H1 (cell line): ENCODE measurements around the gene OPN1SW. TPM values are rescaled to one million over a fixed set of nuclear protein-coding genes. Genes with fewer than 3 reads are reported as not detected.

Source experiments
- CTCF ChIA-PET: fragments of 300-600 bp; sonication (Branson Sonifier 250); formaldehyde crosslinking; loops from one replicate; lab custom pipeline; 2021; ENCODE audit not compliant: partially characterized antibody; lab: Charles Lee
- POLR2A ChIA-PET: fragments of 300-600 bp; sonication (Branson Sonifier 250); formaldehyde crosslinking; loops from one replicate; lab custom pipeline; 2021; ENCODE audit warnings: inconsistent platforms; ENCODE audit not compliant: partially characterized antibody; lab: Charles Lee
- DNase-seq, 2 experiments: peaks; one replicate each; pipeline versions ENCODE4 v3.0.0 to v3.0.0-alpha.2; 2010 to 2022; ENCODE audit warnings: low spot score in 2 of 2, low read depth in 1 of 2, mixed read lengths in 1 of 2
- FAIRE-seq: peaks from 2 replicates; lab custom pipeline; 2011; peaks lifted over from hg19 to GRCh38; lab: Jason Lieb, UNC
- H2AFZ ChIP-seq: 2 replicates; pipeline ENCODE4 v1.8.1; 2012; ENCODE audit warnings: low read length, inconsistent platforms
- H2AK5ac ChIP-seq: 2 replicates; pipeline ENCODE4 v1.6.1; 2013; ENCODE audit warnings: low read depth, low read length
- H2BK120ac ChIP-seq: replicated peaks from 2 replicates; pipeline ENCODE3; 2013; ENCODE audit warnings: low read depth, low read length, inconsistent platforms
- H2BK12ac ChIP-seq: 2 replicates; pipeline ENCODE4 v1.6.1; 2013; ENCODE audit warnings: low read depth, low read length
- H2BK15ac ChIP-seq: 2 replicates; pipeline ENCODE4 v1.6.1; 2013; ENCODE audit warnings: low read length
- H2BK20ac ChIP-seq: 2 replicates; pipeline ENCODE4 v1.6.1; 2013; ENCODE audit warnings: low read length
- H2BK5ac ChIP-seq: 2 replicates; pipeline ENCODE4 v1.6.1; 2013; ENCODE audit warnings: low read depth, low read length
- H3K14ac ChIP-seq: 2 replicates; pipeline ENCODE4 v1.6.1; 2013; ENCODE audit warnings: inconsistent platforms; ENCODE audit not compliant: insufficient read length
- H3K18ac ChIP-seq: 2 replicates; pipeline ENCODE4 v1.6.1; 2013; ENCODE audit warnings: low read length; ENCODE audit errors: extremely low read depth
- H3K23ac ChIP-seq: 2 replicates; pipeline ENCODE4 v1.6.1; 2013; ENCODE audit warnings: inconsistent platforms; ENCODE audit not compliant: insufficient read length
- H3K23me2 ChIP-seq: 2 replicates; pipeline ENCODE4 v1.6.1; 2013; ENCODE audit warnings: low read depth, low read length
- H3K27ac ChIP-seq: 2 replicates; pipeline ENCODE4 v1.6.1; 2011; ENCODE audit warnings: low read depth, low read length, inconsistent platforms
- H3K27me3 ChIP-seq, 4 experiments: replicated peaks in 1 of 4; 1 replicate in 1 of 4; 2 replicates in 3 of 4; pipeline versions ENCODE4 v1.6.1 to v1.8.1; 2011 to 2013; ENCODE audit warnings: low read length in 3 of 4, mild to moderate bottlenecking in 3 of 4, inconsistent platforms in 2 of 4, mixed read lengths in 2 of 4, moderate library complexity in 1 of 4; ENCODE audit not compliant: control insufficient read depth in 3 of 4, insufficient read depth in 3 of 4; ENCODE audit errors: extremely low read depth in 1 of 4
- H3K36me3 ChIP-seq, 4 experiments: 2 replicates each; pipeline versions ENCODE4 v1.6.1 to v1.8.1; 2011 to 2013; ENCODE audit warnings: mild to moderate bottlenecking in 4 of 4, low read length in 3 of 4, moderate library complexity in 2 of 4, control low read depth in 1 of 4, inconsistent platforms in 1 of 4; ENCODE audit not compliant: insufficient read depth in 4 of 4, control insufficient read depth in 2 of 4
- H3K4ac ChIP-seq: replicated peaks from 2 replicates; pipeline ENCODE3; 2013; ENCODE audit warnings: low read length, low read depth, mixed read lengths, inconsistent platforms; ENCODE audit not compliant: insufficient read length
- H3K4me1 ChIP-seq, 4 experiments: replicated peaks in 1 of 4; 1 replicate in 1 of 4; 2 replicates in 3 of 4; pipeline versions ENCODE4 v1.6.1 to v1.8.1; 2011 to 2013; ENCODE audit warnings: low read length in 3 of 4, inconsistent platforms in 2 of 4, mixed read lengths in 1 of 4; ENCODE audit not compliant: insufficient read depth in 4 of 4, control insufficient read depth in 3 of 4
- H3K4me2 ChIP-seq, 2 experiments: 2 replicates each; pipeline versions ENCODE4 v1.6.1 to v1.8.1; 2011 to 2013; ENCODE audit warnings: low read depth in 2 of 2, low read length in 2 of 2, control low read depth in 1 of 2, inconsistent platforms in 1 of 2, mild to moderate bottlenecking in 1 of 2; ENCODE audit not compliant: insufficient read depth in 1 of 2
- H3K4me3 ChIP-seq, 4 experiments: fragments of 200-600, 300-600 bp in 1 of 4; sonication (generic), shearing (Covaris generic), sonication (Bioruptor Twin) in 1 of 4; 2 replicates each; pipeline versions ENCODE4 v1.5.1 to v1.8.1; 2011 to 2016; ENCODE audit warnings: low read length in 4 of 4, low read depth in 3 of 4, control low read depth in 2 of 4, inconsistent platforms in 2 of 4, mild to moderate bottlenecking in 2 of 4, mixed read lengths in 1 of 4, moderate library complexity in 1 of 4; ENCODE audit not compliant: insufficient read depth in 2 of 4; ENCODE audit errors: extremely low read depth in 1 of 4
- H3K56ac ChIP-seq: replicated peaks from 2 replicates; pipeline ENCODE3; 2013; ENCODE audit warnings: low read depth, mild to moderate bottlenecking, mixed read lengths, low read length, inconsistent platforms; ENCODE audit not compliant: insufficient read length
- H3K79me1 ChIP-seq: 2 replicates; pipeline ENCODE4 v1.6.1; 2013; ENCODE audit warnings: low read depth, low read length, control low read depth
- H3K79me2 ChIP-seq, 2 experiments: 2 replicates each; pipeline versions ENCODE4 v1.6.1 to v1.8.1; 2012 to 2013; ENCODE audit warnings: low read length in 2 of 2, mild to moderate bottlenecking in 2 of 2, inconsistent platforms in 1 of 2; ENCODE audit not compliant: insufficient read depth in 2 of 2, control insufficient read depth in 1 of 2
- H3K9ac ChIP-seq, 4 experiments: replicated peaks in 1 of 4; 1 replicate in 1 of 4; 2 replicates in 3 of 4; pipeline versions ENCODE4 v1.6.1 to v1.8.1; 2011 to 2013; ENCODE audit warnings: low read depth in 3 of 4, low read length in 3 of 4, control low read depth in 2 of 4, mild to moderate bottlenecking in 2 of 4, moderate library complexity in 2 of 4, inconsistent platforms in 1 of 4; ENCODE audit errors: extremely low read depth in 1 of 4
- H3K9me3 ChIP-seq, 2 experiments: 2 replicates each; pipeline versions ENCODE4 v1.6.1 to v1.8.1; 2012 to 2013; ENCODE audit warnings: mild to moderate bottlenecking in 2 of 2, moderate library complexity in 2 of 2, control low read depth in 1 of 2, inconsistent platforms in 1 of 2, low read depth in 1 of 2, low read length in 1 of 2, mixed read lengths in 1 of 2; ENCODE audit not compliant: insufficient read depth in 2 of 2
- H4K20me1 ChIP-seq, 2 experiments: replicated peaks in 1 of 2; 2 replicates each; pipeline versions ENCODE3 to v1.8.1; 2011 to 2013; ENCODE audit warnings: inconsistent platforms in 2 of 2, low read length in 2 of 2, mild to moderate bottlenecking in 1 of 2; ENCODE audit not compliant: insufficient read depth in 2 of 2, control insufficient read depth in 1 of 2
- H4K5ac ChIP-seq: 2 replicates; pipeline ENCODE4 v1.6.1; 2013; ENCODE audit warnings: low read length, low read depth, mixed read lengths, inconsistent platforms; ENCODE audit not compliant: insufficient read length
- H4K8ac ChIP-seq: 2 replicates; pipeline ENCODE4 v1.8.0; 2013; ENCODE audit warnings: mild to moderate bottlenecking, moderate library complexity, low read length, inconsistent platforms; ENCODE audit not compliant: insufficient read depth; ENCODE audit errors: extremely low read depth
- H4K91ac ChIP-seq: replicated peaks from 2 replicates; pipeline ENCODE3; 2013; ENCODE audit warnings: low read length, mixed read lengths, inconsistent platforms; ENCODE audit not compliant: insufficient read length
- ATF3 ChIP-seq: IDR thresholded peaks from 2 replicates; pipeline ENCODE4 v1.6.1; 2011; ENCODE audit warnings: low read depth, mild to moderate bottlenecking, low read length; ENCODE audit not compliant: insufficient read depth
- CEBPB ChIP-seq: IDR thresholded peaks from 2 replicates; pipeline ENCODE4 v1.6.1; 2012; ENCODE audit warnings: low read depth, low read length
- POLR2A ChIP-seq, 2 experiments: IDR thresholded peaks; 1 replicate in 1 of 2; 2 replicates in 1 of 2; pipeline ENCODE4 v1.6.1; 2011; ENCODE audit warnings: low read depth in 2 of 2, low read length in 2 of 2, mild to moderate bottlenecking in 2 of 2; ENCODE audit errors: control extremely low read depth in 1 of 2
- SAP30 ChIP-seq: fragments of 300-600 bp; sonication (generic); IDR thresholded peaks from 2 replicates; pipeline ENCODE4 v1.7.1; 2012; ENCODE audit warnings: low read length, moderate library complexity, mild to moderate bottlenecking, inconsistent platforms; ENCODE audit not compliant: insufficient read depth, insufficient replicate concordance
- SRF ChIP-seq: IDR thresholded peaks from 2 replicates; pipeline ENCODE4 v1.6.1; 2011; ENCODE audit warnings: mild to moderate bottlenecking, low read depth, low read length, moderate library complexity
- SUZ12 ChIP-seq: fragments of 200-600 bp; sonication (generic); IDR thresholded peaks from 2 replicates; pipeline ENCODE4 v1.6.1; 2012; ENCODE audit warnings: mild to moderate bottlenecking, inconsistent platforms, low read length, moderate library complexity, mixed read lengths
- TAF1 ChIP-seq: IDR thresholded peaks from 2 replicates; pipeline ENCODE4 v1.6.1; 2011; ENCODE audit warnings: mild to moderate bottlenecking, low read depth, low read length
- TEAD4 ChIP-seq: IDR thresholded peaks from 2 replicates; pipeline ENCODE4 v1.6.1; 2012; ENCODE audit warnings: low read depth, low read length, inconsistent platforms, mixed read lengths
- WGBS, 2 experiments: shearing (Covaris generic) in 1 of 2; methylation state at CpG; one replicate each; pipeline versions ENCODE4 v1.1.6 to v1.1.7; 2013 to 2015; ENCODE audit warnings: low lambda C conversion rate in 2 of 2, mixed read lengths in 2 of 2, inconsistent platforms in 1 of 2, low coverage in 1 of 2, missing lambda C conversion rate in 1 of 2; ENCODE audit not compliant: insufficient replicate concordance in 2 of 2, insufficient coverage in 1 of 2, insufficient read length in 1 of 2; ENCODE audit errors: extremely low coverage in 1 of 2, missing lambda C conversion rate in 1 of 2; 5-methylcytosine and 5-hydroxymethylcytosine counted together
- polyA plus RNA-seq, 7 experiments: library from polyadenylated mRNA; depleted of rRNA in 3 of 7; stranded (reverse) in 5 of 7; unstranded in 2 of 7; fragments of >200 nt in 5 of 7; fragments of 200-250 nt in 2 of 7; gene quantifications; 1 replicate in 5 of 7; 2 replicates in 1 of 7; 4 replicates in 1 of 7; pipeline versions ENCODE4 v1.2.1 to v1.2.3, GENCODE V29; 2011 to 2013; ENCODE audit warnings: missing spikeins in 2 of 7, mixed read lengths in 2 of 7
- total RNA-seq: library from RNA; stranded (reverse); fragmentation: NEBNext Ultra II Directional; extraction: Animal tissue kit (Norgen Biotek cat#: 25700); gene quantifications from 2 replicates; pipeline ENCODE4 v1.2.1, GENCODE V29; 2021
- TF ChIP-seq, protein P1 (sequence below): IDR thresholded peaks from 2 replicates; pipeline ENCODE4 v1.6.1; 2011; ENCODE audit warnings: low read length, improper control_type of control experiment

OPN1SW gene
- total and polyA plus RNA-seq, 2 of the 8 experiments (the other 6 are each of a cell fraction or from before 2014, with no cell fraction given) = not detected

DNA sequence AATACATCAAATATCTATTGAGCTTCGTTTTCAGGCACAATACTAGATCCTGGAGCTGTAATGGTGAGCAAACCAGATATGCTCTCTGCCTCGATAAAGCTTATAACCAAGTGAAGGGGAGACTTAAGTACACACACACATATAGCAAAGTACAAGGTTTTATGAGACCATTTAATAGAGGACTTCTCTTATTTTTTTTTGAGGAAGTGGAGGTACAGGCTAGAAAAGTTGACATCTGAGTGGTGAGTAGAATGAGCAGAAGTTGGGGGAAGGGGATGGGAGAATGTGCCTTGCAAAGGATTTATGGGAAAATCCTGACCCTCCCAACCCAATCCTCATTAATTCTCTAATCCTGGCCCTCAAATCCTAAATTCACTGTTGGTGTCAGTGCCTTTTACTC is 23.9 kb upstream of the OPN1SW start:
- Histone ChIP-seq H2BK15ac (no peak overlapping the region), H2AK5ac (no peak overlapping the region), H4K5ac (no peak overlapping the region), H3K23me2 (no peaks in the 10 kb centered on the region), H4K20me1 (no peaks in the 10 kb centered on the region), H2BK12ac (no peak overlapping the region), H2AFZ (no peak overlapping the region), H3K56ac (no peak overlapping the region), H3K4me1 (no peaks in the 10 kb centered on the region), H2BK20ac (no peak overlapping the region), H3K18ac (no peak overlapping the region), H3K14ac (no peak overlapping the region), H4K91ac (no peak overlapping the region), H3K4me2 (no peak overlapping the region), H3K23ac (no peak overlapping the region), H3K79me2 (no peaks in the 10 kb centered on the region), H3K4me3 (no peak overlapping the region), H3K4ac (no peak overlapping the region), H3K9me3 (no peaks in the 10 kb centered on the region), H3K9ac (no peak overlapping the region), H3K36me3 (peaks cover 2 to 50% (median 18%) of the 10 kb centered on the region in 4 experiments; a peak in 5 of 8 replicates), H3K27ac (no peak overlapping the region), H2BK120ac (no peak overlapping the region), H3K27me3 (no peaks in the 10 kb centered on the region), H4K8ac (no peak overlapping the region), H3K79me1 (no peaks in the 10 kb centered on the region), H2BK5ac (no peak overlapping the region)
- WGBS, 2 experiments = 87% methylated on average over 2 of the region's 2 CpGs; no CpG with 5 or more reads in 1 of the 2 experiments
- no peak for DNase-seq
- FAIRE-seq = no peak
- POLR2A ChIA-PET = interaction anchor here (1.9 kb wide), 1 partner anchor 9 kb away, joined by 12 read pairs; no protein-coding TSS in a partner anchor
- CTCF ChIA-PET = interaction anchor here (1.0 kb wide), 1 partner anchor 42 kb away, joined by 4 read pairs; no protein-coding TSS in a partner anchor
- TF ChIP-seq, protein P1, sequence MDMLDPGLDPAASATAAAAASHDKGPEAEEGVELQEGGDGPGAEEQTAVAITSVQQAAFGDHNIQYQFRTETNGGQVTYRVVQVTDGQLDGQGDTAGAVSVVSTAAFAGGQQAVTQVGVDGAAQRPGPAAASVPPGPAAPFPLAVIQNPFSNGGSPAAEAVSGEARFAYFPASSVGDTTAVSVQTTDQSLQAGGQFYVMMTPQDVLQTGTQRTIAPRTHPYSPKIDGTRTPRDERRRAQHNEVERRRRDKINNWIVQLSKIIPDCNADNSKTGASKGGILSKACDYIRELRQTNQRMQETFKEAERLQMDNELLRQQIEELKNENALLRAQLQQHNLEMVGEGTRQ = no peak
- TF ChIP-seq ATF3 = no peak
- TF ChIP-seq SRF = no peak
- TF ChIP-seq SUZ12 = no peak
- no peak for TF ChIP-seq POLR2A (IDR thresholded peaks at IDR 0.05; ENCODE audit: control extremely low read depth in 1 of 2, low read depth in 2 of 2, low read length in 2 of 2)
- TF ChIP-seq TEAD4 = no peak
- TF ChIP-seq CEBPB = no peak
- no peak for TF ChIP-seq TAF1
- no peak for TF ChIP-seq SAP30
